HG03457 (cell line): ENCODE measurements around the gene KLHL41.
"Not testable (repeated sequence)": the region's sequence is repeated elsewhere in the genome, so short reads cannot be mapped to it uniquely, and the experiment has no call there.

Source experiments
- ATAC-seq: cut with Tn5 transposase; IDR thresholded peaks from one replicate; pipeline ENCODE4 v1.9.1; 2021; ENCODE audit warnings: moderate number of reproducible peaks; ENCODE audit not compliant: unreplicated experiment

KLHL41 gene

DNA sequence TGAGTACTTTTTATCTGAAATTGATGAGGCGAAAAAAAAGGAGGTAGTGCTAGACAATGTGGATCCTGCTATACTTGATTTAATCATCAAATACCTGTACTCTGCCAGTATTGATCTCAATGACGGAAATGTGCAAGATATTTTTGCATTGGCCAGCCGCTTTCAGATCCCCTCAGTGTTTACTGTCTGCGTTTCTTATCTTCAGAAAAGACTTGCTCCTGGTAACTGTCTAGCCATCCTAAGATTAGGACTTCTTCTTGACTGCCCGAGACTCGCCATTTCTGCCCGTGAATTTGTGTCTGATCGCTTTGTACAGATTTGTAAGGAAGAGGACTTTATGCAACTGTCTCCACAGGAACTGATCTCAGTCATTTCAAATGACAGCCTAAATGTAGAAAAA is 453 bp downstream of the KLHL41 start:
- no peak for ATAC-seq

- ATAC-seq: no peak
Measured at GRCh38 chr2:169510496-169510895, 994 bp downstream of the KLHL41 start.

GRCh38 chr2:169511818-169512217 is 2.3 kb downstream of the KLHL41 start:
- ATAC-seq: no peak

- no peak for ATAC-seq
Measured at GRCh38 chr2:169512525-169512924, 3.0 kb downstream of the KLHL41 start.

DNA sequence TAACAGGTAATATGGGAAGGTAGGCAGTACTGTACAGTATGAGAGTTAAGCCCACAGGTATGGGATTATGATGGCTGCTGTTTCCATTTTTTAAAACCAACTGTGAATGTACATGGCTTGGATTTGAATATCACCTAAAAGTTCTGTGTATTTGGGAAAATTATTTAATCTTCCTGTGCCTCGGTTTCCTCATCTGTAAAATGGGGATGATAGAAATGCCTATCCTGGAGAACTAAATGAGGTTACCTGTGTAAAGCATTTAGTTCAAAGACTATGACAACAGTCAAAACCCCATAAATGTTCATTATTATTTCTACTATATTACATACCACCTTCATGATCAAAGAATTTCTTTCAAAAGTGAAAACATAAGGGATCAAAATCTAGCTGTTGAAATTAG is 3.6 kb downstream of the KLHL41 start:
- ATAC-seq: no peak

- no peak for ATAC-seq
Measured at GRCh38 chr2:169513926-169514325, 4.4 kb downstream of the KLHL41 start.

- not testable (repeated sequence) for ATAC-seq
Measured at GRCh38 chr2:169514758-169515157, 5.3 kb downstream of the KLHL41 start.

GRCh38 chr2:169516488-169516995 is 7.0 kb downstream of the KLHL41 start:
- not testable (repeated sequence) for ATAC-seq

DNA sequence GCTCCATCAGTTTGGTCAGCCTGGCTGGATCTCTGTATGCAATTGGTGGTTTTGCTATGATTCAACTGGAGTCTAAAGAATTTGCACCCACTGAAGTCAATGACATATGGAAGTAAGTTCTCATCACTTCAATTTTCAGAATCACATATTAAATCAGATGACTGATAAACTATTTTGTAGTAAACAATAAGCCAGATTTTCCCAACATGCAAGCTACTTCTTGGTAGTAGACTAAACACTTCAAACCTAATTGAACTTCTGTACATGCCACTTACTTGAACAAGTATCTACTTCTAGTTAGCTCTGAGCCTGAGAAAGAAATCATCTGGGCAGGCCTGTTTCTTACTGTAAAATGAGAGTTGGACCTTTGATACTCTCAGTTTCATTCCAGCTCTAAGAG is 11.4 kb downstream of the KLHL41 start:
- no peak for ATAC-seq

- no peak for ATAC-seq
Measured at GRCh38 chr2:169523681-169524080, 14.2 kb downstream of the KLHL41 start.

- no peak for ATAC-seq
Measured at GRCh38 chr2:169525434-169525833, 15.9 kb downstream of the KLHL41 start.

DNA sequence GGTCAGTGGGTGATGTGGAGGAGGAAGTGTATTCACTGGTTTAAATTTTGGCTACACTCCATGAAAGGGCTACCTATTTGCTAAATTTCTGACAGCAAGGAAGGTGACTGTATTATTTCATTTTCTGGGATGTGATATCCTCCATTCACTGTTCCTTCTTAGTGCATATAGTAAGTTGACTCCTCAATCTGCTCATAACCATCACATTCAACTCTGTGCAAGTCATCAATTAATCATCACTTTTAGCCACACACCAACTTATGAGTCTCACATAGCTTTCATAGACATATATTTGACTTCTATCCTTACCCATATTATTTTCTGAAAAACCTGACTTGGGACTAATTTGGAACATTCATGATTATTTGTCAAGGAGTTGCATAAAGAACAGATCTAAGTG is 16.9 kb downstream of the KLHL41 start:
- ATAC-seq: no peak

DNA sequence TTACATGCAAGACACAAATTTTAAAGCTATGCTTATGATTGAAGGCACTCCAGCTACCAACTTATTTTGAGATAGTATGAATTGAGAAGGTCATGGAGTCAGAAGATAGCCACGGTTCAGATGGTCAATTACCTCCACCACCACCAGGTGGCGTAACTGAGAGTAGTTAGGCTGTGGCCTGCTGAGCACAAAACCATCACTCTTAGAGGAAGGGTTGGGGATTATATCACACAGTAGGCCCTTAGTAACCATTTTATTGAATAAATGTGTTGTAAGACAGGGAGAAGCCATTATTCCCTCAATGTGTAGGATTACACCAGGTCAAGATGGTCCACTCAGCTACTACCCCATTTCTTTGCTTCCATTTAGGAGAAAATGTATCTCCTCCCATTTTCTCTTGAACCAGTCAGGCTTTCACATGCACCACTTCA is 18.8 kb downstream of the KLHL41 start:
- no peak for ATAC-seq

- not testable (repeated sequence) for ATAC-seq
Measured at GRCh38 chr2:169539460-169539859, 30.0 kb downstream of the KLHL41 start.

- ATAC-seq: no peak
Measured at GRCh38 chr2:169540146-169540545, 30.6 kb downstream of the KLHL41 start.

DNA sequence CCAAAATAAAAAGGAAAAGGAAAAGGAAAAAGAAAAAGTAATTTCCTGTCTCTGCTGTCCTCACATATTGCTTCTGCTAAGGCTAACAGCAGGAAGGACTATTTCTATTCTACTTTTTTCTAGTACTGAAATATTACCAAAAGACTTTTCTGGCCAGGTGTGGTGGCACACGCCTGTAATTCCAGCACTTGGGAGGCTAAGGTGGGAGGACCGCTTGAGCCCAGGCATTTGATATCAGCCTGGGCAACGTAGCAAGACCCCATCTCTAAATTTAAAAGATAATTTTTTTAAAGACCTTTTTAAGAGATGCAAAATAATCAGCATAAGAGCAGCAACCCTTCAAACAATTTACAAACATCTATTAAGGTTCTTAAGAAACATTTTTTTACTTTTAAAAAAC is 32.9 kb downstream of the KLHL41 start:
- no peak for ATAC-seq

DNA sequence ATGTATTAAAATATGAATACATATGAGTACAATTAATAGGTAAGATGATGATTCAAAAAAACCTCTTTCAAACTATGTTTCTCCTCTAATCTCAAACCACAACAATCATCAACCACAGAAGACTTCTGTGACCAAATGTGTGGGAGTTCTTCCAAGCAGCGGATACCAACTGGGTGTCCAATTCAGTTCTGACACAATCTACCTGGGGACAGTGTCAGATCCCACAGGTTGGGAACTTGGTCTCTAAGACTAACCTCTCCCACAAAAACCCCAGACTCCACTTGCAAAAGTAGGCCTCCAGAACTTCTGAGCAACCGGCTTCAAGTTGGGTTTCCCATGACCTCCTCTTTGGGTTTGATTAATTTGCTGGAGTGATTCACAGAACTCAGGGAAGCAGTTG is 37.3 kb downstream of the KLHL41 start:
- ATAC-seq: no peak

DNA sequence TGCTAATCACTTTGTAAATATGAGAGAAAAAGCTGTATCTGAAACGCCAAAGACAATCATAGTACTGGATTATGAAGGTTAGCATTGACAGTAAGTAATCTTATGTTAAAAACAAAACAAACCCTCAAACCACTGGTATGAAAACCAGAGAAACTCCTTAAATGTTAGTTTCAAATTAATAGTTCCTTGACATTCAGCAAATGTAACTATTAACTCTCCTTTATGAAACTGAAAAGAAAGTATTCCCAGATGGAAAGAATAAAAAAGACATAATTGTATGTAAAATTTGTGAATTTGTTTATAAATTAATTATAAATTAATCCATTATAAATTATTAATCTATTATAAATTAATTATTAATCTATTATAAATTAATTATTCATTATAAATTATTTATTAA is 51.9 kb downstream of the KLHL41 start:
- no peak for ATAC-seq

- ATAC-seq: not testable (repeated sequence)
Measured at GRCh38 chr2:169562084-169562483, 52.6 kb downstream of the KLHL41 start.

DNA sequence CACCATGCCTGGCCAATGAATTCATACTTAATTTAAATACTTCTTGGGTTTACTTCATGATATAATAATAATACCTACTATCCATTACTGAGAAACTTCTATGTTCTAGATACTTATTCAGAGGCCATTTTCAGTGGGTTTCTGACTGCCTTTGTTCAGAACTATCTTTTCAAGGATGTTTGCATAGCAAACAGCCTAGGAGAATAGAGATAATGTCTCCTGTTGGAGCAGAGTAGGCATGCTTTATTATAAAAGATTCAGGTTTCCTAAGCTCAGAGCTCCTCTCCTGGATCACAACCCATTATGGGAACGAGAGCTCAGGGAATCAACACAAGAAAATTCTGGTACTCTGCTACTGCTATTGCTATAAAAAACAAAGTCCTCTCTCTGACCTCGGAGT is 53.0 kb downstream of the KLHL41 start:
- ATAC-seq: no peak

GRCh38 chr2:169565686-169566085 is 56.2 kb downstream of the KLHL41 start:
- ATAC-seq: no peak

GRCh38 chr2:169569948-169570347 is 60.4 kb downstream of the KLHL41 start:
- ATAC-seq: no peak

DNA sequence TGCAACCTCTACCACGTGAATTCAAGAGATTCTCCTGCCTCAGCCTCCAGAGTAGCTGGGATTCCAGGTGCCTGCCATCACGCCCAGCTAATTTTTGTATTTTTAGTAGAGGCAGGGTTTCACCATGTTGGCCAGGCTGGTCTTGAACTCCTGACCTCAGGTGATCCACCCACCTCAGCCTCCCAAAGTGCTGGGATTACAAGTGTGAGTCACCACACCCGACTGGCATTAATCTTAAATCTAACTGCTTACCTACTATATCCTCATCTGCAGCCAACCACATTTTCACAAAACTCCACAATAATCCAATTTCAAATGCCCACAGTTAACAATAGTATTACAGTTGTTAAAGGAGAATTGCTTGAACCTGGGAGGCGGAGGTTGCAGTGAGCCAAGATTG is 61.2 kb downstream of the KLHL41 start:
- not testable (repeated sequence) for ATAC-seq

GRCh38 chr2:169571571-169571970 is 62.1 kb downstream of the KLHL41 start:
- ATAC-seq: no peak
